ENCODE measurements around the gene ATXN2L.

GRCh38 chr16:28824717-28824973, 1.8 kb downstream of the ATXN2L start:
- TF ChIP-seq CTCF (conservative IDR thresholded peaks at IDR 0.05; ENCODE audit: low read depth, low read length) = no peak
- TF ChIP-seq EZH2 (IDR thresholded peaks at IDR 0.05; ENCODE audit: borderline replicate concordance, low read depth, low read length, poor library complexity, severe bottlenecking) = no peak

Measured in A673 (cell line).